CD14-positive monocyte (primary cell): ENCODE data around the gene OR6C75. TPM values are rescaled to one million over a fixed set of nuclear protein-coding genes. Genes with fewer than 3 reads are reported as not detected.
"Not testable (repeated sequence)": the region's sequence is repeated elsewhere in the genome, so short reads cannot be mapped to it uniquely, and the experiment has no call there.

Experiments used
- DNase-seq, 3 donors: peaks; one replicate each; pipeline ENCODE4 v3.0.0-alpha.2; 2011 to 2022
- H2AFZ ChIP-seq: 2 replicates; pipeline ENCODE4 v1.6.0; 2012; ENCODE audit warnings: mild to moderate bottlenecking, low read depth, low read length, inconsistent platforms; ENCODE audit not compliant: insufficient read depth, poor library complexity, severe bottlenecking
- H3K27ac ChIP-seq, 2 donors: 1 replicate in 1 of 2; 2 replicates in 1 of 2; pipeline ENCODE4 v1.5.1; 2012 to 2013; ENCODE audit warnings: low read length in 2 of 2, control low read depth in 1 of 2, inconsistent platforms in 1 of 2, low read depth in 1 of 2, mild to moderate bottlenecking in 1 of 2
- H3K27me3 ChIP-seq, 2 donors: one replicate each; pipeline versions ENCODE4 v1.6.0 to v1.6.1; 2011 to 2013; ENCODE audit warnings: low read length in 2 of 2; ENCODE audit not compliant: control insufficient read depth in 2 of 2, insufficient read depth in 2 of 2
- H3K36me3 ChIP-seq, 2 donors: replicated peaks in 1 of 2; 1 replicate in 1 of 2; 2 replicates in 1 of 2; pipeline versions ENCODE4 v1.5.1 to v1.6.1; 2012 to 2013; ENCODE audit warnings: low read length in 2 of 2, control low read depth in 1 of 2, inconsistent platforms in 1 of 2, mild to moderate bottlenecking in 1 of 2; ENCODE audit not compliant: insufficient read depth in 2 of 2, control insufficient read depth in 1 of 2
- H3K4me1 ChIP-seq, 2 donors: 1 replicate in 1 of 2; 2 replicates in 1 of 2; pipeline versions ENCODE4 v1.5.1 to v1.6.1; 2012 to 2013; ENCODE audit warnings: low read length in 2 of 2, control low read depth in 1 of 2, inconsistent platforms in 1 of 2, mild to moderate bottlenecking in 1 of 2, moderate library complexity in 1 of 2; ENCODE audit not compliant: insufficient read depth in 2 of 2, control insufficient read depth in 1 of 2
- H3K4me2 ChIP-seq: replicated peaks from 2 replicates; pipeline ENCODE3; 2012; ENCODE audit warnings: low read length, moderate library complexity, mild to moderate bottlenecking; ENCODE audit not compliant: poor library complexity, severe bottlenecking; ENCODE audit errors: extremely low read depth
- H3K4me3 ChIP-seq, 3 experiments: fragments of 200-600 bp in 1 of 3; sonication (generic) in 1 of 3; replicated peaks in 1 of 3; 1 replicate in 2 of 3; 2 replicates in 1 of 3; pipeline ENCODE4 v1.5.1; 2011 to 2013; ENCODE audit warnings: low read length in 3 of 3, mild to moderate bottlenecking in 3 of 3, control low read depth in 2 of 3, low read depth in 2 of 3, inconsistent platforms in 1 of 3, moderate library complexity in 1 of 3
- H3K79me2 ChIP-seq: 2 replicates; pipeline ENCODE4 v1.6.0; 2012; ENCODE audit warnings: mild to moderate bottlenecking, control low read depth, inconsistent platforms, low read length, moderate library complexity; ENCODE audit not compliant: insufficient read depth
- H3K9ac ChIP-seq: 2 replicates; pipeline ENCODE4 v1.6.0; 2017; ENCODE audit warnings: low read length, mild to moderate bottlenecking; ENCODE audit not compliant: insufficient read depth, poor library complexity, severe bottlenecking
- H3K9me3 ChIP-seq, 2 donors: replicated peaks in 1 of 2; 1 replicate in 1 of 2; 2 replicates in 1 of 2; pipeline versions ENCODE4 v1.5.1 to v1.6.1; 2012 to 2013; ENCODE audit warnings: low read length in 2 of 2, control low read depth in 1 of 2; ENCODE audit not compliant: control insufficient read depth in 1 of 2, insufficient read depth in 1 of 2
- H4K20me1 ChIP-seq: 2 replicates; pipeline ENCODE4 v1.6.0; 2012; ENCODE audit warnings: mild to moderate bottlenecking, low read length, control low read depth, moderate library complexity; ENCODE audit not compliant: insufficient read depth
- H3K27ac Mint-ChIP-seq, 7 donors: one replicate each; pipeline ENCODE4 v1.8.0; 2020; ENCODE audit warnings: mild to moderate bottlenecking in 7 of 7, mixed read lengths in 7 of 7, moderate library complexity in 6 of 7, inconsistent platforms in 2 of 7
- H3K27me3 Mint-ChIP-seq, 3 donors: one replicate each; pipeline ENCODE4 v1.8.0; 2021 to 2022; ENCODE audit warnings: low read depth in 3 of 3, mild to moderate bottlenecking in 3 of 3, mixed read lengths in 3 of 3, moderate library complexity in 3 of 3, inconsistent platforms in 1 of 3
- H3K36me3 Mint-ChIP-seq, 2 donors: one replicate each; pipeline ENCODE4 v1.8.0; 2020; ENCODE audit warnings: mixed read lengths in 2 of 2, inconsistent platforms in 1 of 2, mild to moderate bottlenecking in 1 of 2
- H3K4me1 Mint-ChIP-seq: one replicate; pipeline ENCODE4 v1.8.0; 2020; ENCODE audit warnings: mild to moderate bottlenecking, mixed read lengths
- H3K4me3 Mint-ChIP-seq, 2 donors: one replicate each; pipeline ENCODE4 v1.8.0; 2020; ENCODE audit warnings: mild to moderate bottlenecking in 2 of 2, mixed read lengths in 2 of 2, moderate library complexity in 1 of 2
- H3K9me3 Mint-ChIP-seq, 7 donors: one replicate each; pipeline ENCODE4 v1.8.0; 2020 to 2022; ENCODE audit warnings: mixed read lengths in 7 of 7, mild to moderate bottlenecking in 6 of 7, moderate library complexity in 6 of 7, inconsistent platforms in 2 of 7
- CTCF ChIP-seq: fragments of 200-600 bp; IDR thresholded peaks from one replicate; pipeline ENCODE4 v1.8.0; 2022; ENCODE audit warnings: antibody characterized with exemption, mild to moderate bottlenecking
- WGBS: methylation state at CpG from one replicate; pipeline ENCODE4 v1.1.5; 2013; ENCODE audit warnings: missing lambda C conversion rate; ENCODE audit not compliant: insufficient coverage; 5-methylcytosine and 5-hydroxymethylcytosine counted together
- intact Hi-C, 2 donors: fragments of 100-400 bp; cut with micrococcal nuclease; formaldehyde crosslinking; loops; one replicate each; pipeline versions ENCODE4 v1.15.0 to v1.15.1; 2023
- polyA plus RNA-seq, 3 donors: library from polyadenylated mRNA; depleted of rRNA in 1 of 3; unstranded in 2 of 3; stranded (reverse) in 1 of 3; fragments of 300-500 nt in 2 of 3; fragments of >200 nt in 1 of 3; fragmentation: Illumina TruSeq in 2 of 3; gene quantifications; 1 replicate in 2 of 3; 2 replicates in 1 of 3; pipeline ENCODE4 v1.2.3, GENCODE V29; 2012 to 2021

OR6C75 gene
- polyA plus RNA-seq, 3 donors = not detected

GRCh38 chr12:55407866-55408265, 45.1 kb downstream of the OR6C75 start:
- intact Hi-C loops = no loop called here
- no peaks in the 10 kb centered on the region for H4K20me1 ChIP-seq
- Mint-ChIP-seq H3K4me1 (no peaks in the 10 kb centered on the region), H3K4me3 (no peak overlapping the region), H3K36me3 (no peaks in the 10 kb centered on the region), H3K9me3 (peaks cover 0 to 5% (median 3%) of the 10 kb centered on the region in 7 donors), H3K27me3 (peaks cover 1 to 7% (median 5%) of the 10 kb centered on the region in 3 donors), H3K27ac (no peak overlapping the region)
- H3K36me3 ChIP-seq = no peaks in the 10 kb centered on the region
- no peak overlapping the region for H3K4me2 ChIP-seq
- no peaks in the 10 kb centered on the region for H3K9me3 ChIP-seq
- H3K9ac ChIP-seq = no peak overlapping the region
- H3K79me2 ChIP-seq = no peaks in the 10 kb centered on the region
- H3K27me3 ChIP-seq = no peaks in the 10 kb centered on the region
- H3K4me3 ChIP-seq = no peak overlapping the region
- no CpG with 5 or more reads among the region's 1 CpG for WGBS
- DNase-seq = no peak
- no peak overlapping the region for H3K27ac ChIP-seq
- no peaks in the 10 kb centered on the region for H3K4me1 ChIP-seq
- no peak for TF ChIP-seq CTCF
- H2AFZ ChIP-seq = no peak overlapping the region

GRCh38 chr12:55409133-55409532, 46.4 kb downstream of the OR6C75 start:
- H2AFZ ChIP-seq, H3K36me3 Mint-ChIP-seq, H3K4me1 Mint-ChIP-seq, H3K4me1 ChIP-seq, H3K4me3 ChIP-seq, H3K36me3 ChIP-seq, H3K27me3 ChIP-seq, H3K9me3 Mint-ChIP-seq, H3K79me2 ChIP-seq, H3K27ac Mint-ChIP-seq, H3K27ac ChIP-seq, H4K20me1 ChIP-seq, DNase-seq, H3K4me3 Mint-ChIP-seq, H3K9me3 ChIP-seq, H3K27me3 Mint-ChIP-seq, H3K9ac ChIP-seq, intact Hi-C loops, H3K4me2 ChIP-seq: not testable (repeated sequence)
- no CpG with 5 or more reads among the region's 1 CpG for WGBS

- H3K36me3 ChIP-seq, DNase-seq, H3K4me1 Mint-ChIP-seq, H3K27me3 ChIP-seq, H3K9me3 ChIP-seq, intact Hi-C loops, H3K9me3 Mint-ChIP-seq, H3K9ac ChIP-seq, H3K36me3 Mint-ChIP-seq, H3K4me3 ChIP-seq, H3K4me3 Mint-ChIP-seq, H3K79me2 ChIP-seq, H3K4me2 ChIP-seq, H3K27ac ChIP-seq, H4K20me1 ChIP-seq, H3K27ac Mint-ChIP-seq, H3K4me1 ChIP-seq, H2AFZ ChIP-seq: not testable (repeated sequence)
- WGBS = 98% methylated on average over 12 of the region's 15 CpGs
- peaks cover 21 to 26% (median 26%) of the 10 kb centered on the region in 3 donors for H3K27me3 Mint-ChIP-seq
Observed at GRCh38 chr12:55412138-55412537, 49.4 kb downstream of the OR6C75 start.

GRCh38 chr12:55413498-55414388, 51.0 kb downstream of the OR6C75 start:
- H3K79me2 ChIP-seq, H3K4me3 ChIP-seq, H3K36me3 ChIP-seq, H3K4me1 ChIP-seq, H3K9me3 ChIP-seq, H3K9ac ChIP-seq, H4K20me1 ChIP-seq, H3K9me3 Mint-ChIP-seq, H3K4me3 Mint-ChIP-seq, H3K36me3 Mint-ChIP-seq, H2AFZ ChIP-seq, intact Hi-C loops, H3K27me3 ChIP-seq, H3K27ac ChIP-seq, DNase-seq, H3K4me1 Mint-ChIP-seq, H3K4me2 ChIP-seq: not testable (repeated sequence)
- Mint-ChIP-seq H3K27me3 (peaks cover 21 to 28% (median 28%) of the 10 kb centered on the region in 3 donors), H3K27ac (peak overlapping the region in 1 of 7 donors; percentile 59)
- 100% methylated on average over 1 of the region's 6 CpGs for WGBS
